Astrocyte (in vitro differentiated cells and primary cell): ENCODE measurements around the gene CLCN7. TPM values are rescaled to one million over a fixed set of nuclear protein-coding genes. Genes with fewer than 3 reads are reported as not detected.

Experiments used
- DNase-seq: peaks from one replicate; pipeline ENCODE4 v3.0.0-alpha.2; 2010; ENCODE audit warnings: low read depth
- FAIRE-seq: peaks from 2 replicates; lab custom pipeline; 2011; peaks lifted over from hg19 to GRCh38; lab: Jason Lieb, UNC
- H2AFZ ChIP-seq: 2 replicates; pipeline ENCODE4 v1.6.0; 2012; ENCODE audit warnings: low read depth, low read length, inconsistent platforms
- H3K27ac ChIP-seq: 2 replicates; pipeline ENCODE4 v1.5.1; 2011; ENCODE audit warnings: low read depth, low read length, inconsistent platforms
- H3K27me3 ChIP-seq: 2 replicates; pipeline ENCODE4 v1.6.0; 2011; ENCODE audit warnings: low read length, inconsistent platforms; ENCODE audit not compliant: insufficient read depth
- H3K36me3 ChIP-seq: 2 replicates; pipeline ENCODE4 v1.5.1; 2011; ENCODE audit warnings: low read length, inconsistent platforms; ENCODE audit not compliant: insufficient read depth
- H3K4me1 ChIP-seq: 2 replicates; pipeline ENCODE4 v1.5.1; 2011; ENCODE audit warnings: low read length, inconsistent platforms; ENCODE audit not compliant: insufficient read depth
- H3K4me2 ChIP-seq: 2 replicates; pipeline ENCODE4 v1.6.0; 2012; ENCODE audit warnings: low read length, inconsistent platforms
- H3K4me3 ChIP-seq: 2 replicates; pipeline ENCODE4 v1.5.1; 2011; ENCODE audit warnings: low read depth, mild to moderate bottlenecking, low read length, inconsistent platforms; ENCODE audit not compliant: insufficient read depth
- H3K79me2 ChIP-seq: 2 replicates; pipeline ENCODE4 v1.6.0; 2012; ENCODE audit warnings: mild to moderate bottlenecking, low read length, inconsistent platforms; ENCODE audit not compliant: insufficient read depth
- H3K9ac ChIP-seq: 2 replicates; pipeline ENCODE4 v1.6.0; 2012; ENCODE audit warnings: mild to moderate bottlenecking, low read length, inconsistent platforms
- H3K9me3 ChIP-seq: 2 replicates; pipeline ENCODE4 v1.5.1; 2012; ENCODE audit warnings: low read depth, mild to moderate bottlenecking, low read length, inconsistent platforms; ENCODE audit not compliant: insufficient read depth
- H4K20me1 ChIP-seq: 2 replicates; pipeline ENCODE4 v1.6.0; 2012; ENCODE audit warnings: low read length, inconsistent platforms; ENCODE audit not compliant: insufficient read depth
- H3K27ac Mint-ChIP-seq: one replicate; pipeline ENCODE4 v1.8.0; 2021; ENCODE audit warnings: mild to moderate bottlenecking, mixed read lengths; ENCODE audit not compliant: unreplicated experiment
- H3K27me3 Mint-ChIP-seq: one replicate; pipeline ENCODE4 v1.8.0; 2021; ENCODE audit warnings: low read depth, mixed read lengths; ENCODE audit not compliant: unreplicated experiment
- H3K36me3 Mint-ChIP-seq: one replicate; pipeline ENCODE4 v1.8.0; 2021; ENCODE audit warnings: low read depth, mixed read lengths; ENCODE audit not compliant: unreplicated experiment
- H3K4me1 Mint-ChIP-seq: one replicate; pipeline ENCODE4 v1.8.0; 2021; ENCODE audit warnings: low read depth, mixed read lengths; ENCODE audit not compliant: unreplicated experiment
- H3K4me3 Mint-ChIP-seq: one replicate; pipeline ENCODE4 v1.8.0; 2021; ENCODE audit warnings: mild to moderate bottlenecking, moderate library complexity, mixed read lengths; ENCODE audit not compliant: unreplicated experiment
- H3K9me3 Mint-ChIP-seq: one replicate; pipeline ENCODE4 v1.8.0; 2021; ENCODE audit warnings: mild to moderate bottlenecking, mixed read lengths; ENCODE audit not compliant: unreplicated experiment
- CTCF ChIP-seq: IDR thresholded peaks from 2 replicates; pipeline ENCODE4 v1.5.1; 2011; ENCODE audit warnings: low read depth, mild to moderate bottlenecking, inconsistent platforms, low read length, moderate library complexity; ENCODE audit not compliant: insufficient read depth
- EZH2 ChIP-seq: IDR thresholded peaks from 2 replicates; pipeline ENCODE4 v1.6.1; 2012; ENCODE audit warnings: mild to moderate bottlenecking, low read length, inconsistent platforms; ENCODE audit not compliant: insufficient read depth
- total RNA-seq: library from RNA; stranded (reverse); gene quantifications from 2 replicates; pipeline ENCODE4 v1.2.1, GENCODE V29; 2021

The CLCN7 gene
- total RNA-seq, 1 donor from 2014 or later, result 66.7 TPM

- no peak overlapping the region for H2AFZ ChIP-seq
- H3K9ac ChIP-seq, result no peak overlapping the region
- no peak overlapping the region for H3K4me2 ChIP-seq
- DNase-seq (no peak), FAIRE-seq (no peak)
- H3K4me3 Mint-ChIP-seq, result no peak overlapping the region
- no peaks in the 10 kb centered on the region for H3K9me3 ChIP-seq
- no peaks in the 10 kb centered on the region for H3K36me3 ChIP-seq
- no peak overlapping the region for H3K27ac Mint-ChIP-seq
- peaks cover 16% of the 10 kb centered on the region for H3K36me3 Mint-ChIP-seq
- TF ChIP-seq EZH2 (no peak), CTCF (no peak)
- H3K27me3 Mint-ChIP-seq, result no peaks in the 10 kb centered on the region
- H3K9me3 Mint-ChIP-seq, result peaks cover 5% of the 10 kb centered on the region
- no peaks in the 10 kb centered on the region for H4K20me1 ChIP-seq
- no peaks in the 10 kb centered on the region for H3K4me1 Mint-ChIP-seq
- no peaks in the 10 kb centered on the region for H3K4me1 ChIP-seq
- H3K27me3 ChIP-seq, result no peaks in the 10 kb centered on the region
- no peak overlapping the region for H3K4me3 ChIP-seq
- H3K27ac ChIP-seq, result no peak overlapping the region
- no peaks in the 10 kb centered on the region for H3K79me2 ChIP-seq
These were observed 45.0 kb upstream of the CLCN7 start for GRCh38 chr16:1519831-1520230.

DNA sequence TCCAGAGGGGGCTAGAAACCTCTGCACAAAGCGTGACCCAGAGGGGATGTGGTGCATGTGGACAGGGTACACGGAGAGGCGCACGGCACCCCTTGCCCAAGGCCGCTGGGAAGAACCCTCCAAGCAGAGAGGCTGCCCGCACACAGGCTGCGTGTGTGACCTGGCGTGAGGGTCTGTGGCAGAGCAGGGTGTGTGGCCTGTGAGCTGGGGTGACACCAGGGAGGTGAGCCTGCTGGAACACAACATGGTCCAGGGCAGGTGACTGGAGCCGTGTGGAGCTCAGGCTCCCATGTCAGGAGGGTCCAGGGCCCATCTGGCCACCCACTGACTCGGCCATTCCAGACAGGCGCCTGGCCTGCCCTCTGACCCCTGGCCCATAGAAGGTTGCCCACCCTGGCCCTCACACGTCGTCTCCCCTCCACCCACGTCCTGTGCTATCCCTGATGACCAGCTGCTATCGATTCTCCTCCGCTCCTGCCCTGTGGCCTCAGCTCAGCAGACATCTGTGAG lies 43.9 kb upstream of the CLCN7 start:
- no peaks in the 10 kb centered on the region for H3K4me1 ChIP-seq
- no peaks in the 10 kb centered on the region for H3K9me3 ChIP-seq
- no peak overlapping the region for H3K4me2 ChIP-seq
- Mint-ChIP-seq H3K4me3 (no peak overlapping the region), H3K36me3 (peaks cover 21% of the 10 kb centered on the region), H3K27me3 (no peaks in the 10 kb centered on the region), H3K9me3 (peaks cover 9% of the 10 kb centered on the region), H3K27ac (no peak overlapping the region), H3K4me1 (no peaks in the 10 kb centered on the region)
- H4K20me1 ChIP-seq, result no peaks in the 10 kb centered on the region
- no peak overlapping the region for H2AFZ ChIP-seq
- H3K36me3 ChIP-seq, result no peaks in the 10 kb centered on the region
- H3K27me3 ChIP-seq, result no peaks in the 10 kb centered on the region
- TF ChIP-seq EZH2, result no peak
- no peak for TF ChIP-seq CTCF
- no peaks in the 10 kb centered on the region for H3K79me2 ChIP-seq
- FAIRE-seq, result no peak
- H3K27ac ChIP-seq, result no peak overlapping the region
- no peak for DNase-seq
- no peak overlapping the region for H3K4me3 ChIP-seq
- H3K9ac ChIP-seq, result no peak overlapping the region

GRCh38 chr16:1514507-1514906 lies 39.7 kb upstream of the CLCN7 start:
- peaks cover 21% of the 10 kb centered on the region for H3K36me3 Mint-ChIP-seq
- no peaks in the 10 kb centered on the region for H3K79me2 ChIP-seq
- H3K4me1 Mint-ChIP-seq, result no peaks in the 10 kb centered on the region
- H3K27me3 ChIP-seq, result no peaks in the 10 kb centered on the region
- H3K9me3 Mint-ChIP-seq, result peaks cover 12% of the 10 kb centered on the region
- H3K4me2 ChIP-seq, result no peak overlapping the region
- H3K9me3 ChIP-seq, result no peaks in the 10 kb centered on the region
- no peaks in the 10 kb centered on the region for H3K4me1 ChIP-seq
- H2AFZ ChIP-seq, result no peak overlapping the region
- no peak overlapping the region for H3K27ac ChIP-seq
- TF ChIP-seq CTCF (no peak), EZH2 (no peak)
- H3K36me3 ChIP-seq, result no peaks in the 10 kb centered on the region
- no peak overlapping the region for H3K4me3 ChIP-seq
- no peaks in the 10 kb centered on the region for H3K27me3 Mint-ChIP-seq
- DNase-seq (no peak), FAIRE-seq (no peak)
- no peak overlapping the region for H3K27ac Mint-ChIP-seq
- H3K9ac ChIP-seq, result no peak overlapping the region
- H3K4me3 Mint-ChIP-seq, result no peak overlapping the region
- H4K20me1 ChIP-seq, result no peaks in the 10 kb centered on the region
